ENCODE data around the gene ATG4B.

The ATG4B gene

GRCh38 chr2:241635756-241636155, 1.7 kb upstream of the ATG4B start:
- Mint-ChIP-seq H3K9me3 (no peaks in the 10 kb centered on the region), H3K4me3 (peak overlapping the region; percentile 88), H3K4me1 (peaks cover 44% of the 10 kb centered on the region), H3K36me3 (ENCODE audit: low read depth) (peaks cover 56% of the 10 kb centered on the region), H3K27ac (peak overlapping the region; percentile 97), H3K27me3 (ENCODE audit: low read depth, poor library complexity) (no peaks in the 10 kb centered on the region)
- DNase-seq = no peak
- no peak for TF ChIP-seq CTCF (IDR thresholded peaks at IDR 0.05)

- H3K9me3 Mint-ChIP-seq = no peaks in the 10 kb centered on the region
- peak; percentile 70 for DNase-seq
- H3K27me3 Mint-ChIP-seq (ENCODE audit: low read depth, poor library complexity) = no peaks in the 10 kb centered on the region
Observed at GRCh38 chr2:241636182-241637017, 1.1 kb upstream of the ATG4B start.

GRCh38 chr2:241637795-241638660, 535 bp downstream of the ATG4B start:
- no peak for TF ChIP-seq CTCF (IDR thresholded peaks at IDR 0.05)
- H3K27ac Mint-ChIP-seq = peak overlapping the region; percentile 83
- no peaks in the 10 kb centered on the region for H3K27me3 Mint-ChIP-seq (ENCODE audit: low read depth, poor library complexity)
- H3K36me3 Mint-ChIP-seq (ENCODE audit: low read depth) = peaks cover 35% of the 10 kb centered on the region
- peak overlapping the region; percentile 98 for H3K4me3 Mint-ChIP-seq
- H3K9me3 Mint-ChIP-seq = no peaks in the 10 kb centered on the region
- H3K4me1 Mint-ChIP-seq = peaks cover 59% of the 10 kb centered on the region
- peak; percentile 70 for DNase-seq

More at GRCh38 chr2:241636182-241637017, 1.1 kb upstream of the ATG4B start:
- Mint-ChIP-seq H3K4me3 (peak overlapping the region; percentile 88), H3K4me1 (peaks cover 51% of the 10 kb centered on the region), H3K36me3 (ENCODE audit: low read depth) (peaks cover 50% of the 10 kb centered on the region), H3K27ac (peak overlapping the region; percentile 97)
- no peak for TF ChIP-seq CTCF (IDR thresholded peaks at IDR 0.05)

DNA sequence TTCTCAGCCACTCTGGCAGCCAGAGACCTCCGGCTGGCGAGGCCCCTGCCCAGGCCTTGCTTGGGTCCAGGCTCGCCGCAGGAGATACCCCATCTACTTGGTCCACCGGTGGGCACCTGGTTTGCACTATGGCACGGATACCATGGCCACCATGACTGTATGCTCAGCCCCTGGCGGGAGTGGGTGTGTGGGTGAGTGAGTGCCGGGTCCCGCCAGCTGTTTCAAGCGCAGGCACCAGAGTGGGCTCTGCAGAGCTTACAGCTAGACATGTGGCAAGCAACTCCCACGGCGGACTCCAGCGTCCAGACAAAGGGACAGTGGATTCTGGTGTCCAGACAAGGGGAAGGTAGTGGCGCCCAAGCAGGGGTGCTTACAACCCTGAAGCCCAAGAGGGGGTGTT, 1.4 kb downstream of the ATG4B start:
- peak overlapping the region; percentile 98 for H3K4me3 Mint-ChIP-seq
- H3K9me3 Mint-ChIP-seq = no peaks in the 10 kb centered on the region
- TF ChIP-seq CTCF (IDR thresholded peaks at IDR 0.05) = no peak
- H3K27me3 Mint-ChIP-seq (ENCODE audit: low read depth, poor library complexity) = no peaks in the 10 kb centered on the region
- no peak for DNase-seq
- no peak overlapping the region for H3K27ac Mint-ChIP-seq
- H3K36me3 Mint-ChIP-seq (ENCODE audit: low read depth) = peaks cover 29% of the 10 kb centered on the region
- H3K4me1 Mint-ChIP-seq = peaks cover 59% of the 10 kb centered on the region

DNA sequence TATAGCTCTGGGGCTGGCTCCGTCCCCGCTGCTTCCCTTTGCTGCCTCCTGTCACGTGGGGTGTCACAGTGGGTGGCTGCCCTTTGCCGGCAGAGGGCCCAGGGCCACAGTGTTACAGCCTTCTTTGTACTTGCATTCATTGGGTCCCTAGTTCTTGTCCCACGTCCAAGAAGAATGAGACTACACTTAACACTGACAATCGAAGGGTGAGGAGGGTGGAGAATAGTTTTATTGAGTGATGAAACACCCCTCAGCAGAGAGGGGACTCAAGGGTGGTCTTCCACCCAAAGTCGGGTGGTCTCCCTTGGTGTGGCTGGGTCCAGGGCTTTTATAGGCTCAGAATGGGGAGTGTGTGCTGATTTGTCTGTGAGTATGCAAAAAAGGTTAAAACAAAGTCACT, 1.9 kb downstream of the ATG4B start:
- Mint-ChIP-seq H3K36me3 (ENCODE audit: low read depth) (peaks cover 26% of the 10 kb centered on the region), H3K27ac (no peak overlapping the region), H3K9me3 (no peaks in the 10 kb centered on the region), H3K27me3 (ENCODE audit: low read depth, poor library complexity) (no peaks in the 10 kb centered on the region), H3K4me1 (peaks cover 59% of the 10 kb centered on the region), H3K4me3 (peak overlapping the region; percentile 49)
- TF ChIP-seq CTCF (IDR thresholded peaks at IDR 0.05) = no peak
- DNase-seq = no peak
